SH-SY5Y (cell line): ENCODE measurements around the gene SPTAN1.

Source experiments
- GATA2 ChIP-seq: IDR thresholded peaks from 2 replicates; pipeline ENCODE4 v1.6.1; 2011; ENCODE audit warnings: mild to moderate bottlenecking, low read depth, low read length
- GATA3 ChIP-seq: IDR thresholded peaks from 2 replicates; pipeline ENCODE4 v1.6.1; 2011; ENCODE audit warnings: low read depth, mild to moderate bottlenecking, low read length, moderate library complexity

GRCh38 chr9:128529191-128529590, 23.2 kb upstream of the SPTAN1 start:
- TF ChIP-seq GATA2 (no peak), GATA3 (no peak)
